ENCODE results near the gene OGN. TPM values are rescaled to one million over a fixed set of nuclear protein-coding genes. Genes with fewer than 3 reads are reported as not detected.

OGN gene
- total and polyA plus RNA-seq, 2 donors (not counting 1 experiment from before 2014, with no cell fraction given): not detected

GRCh38 chr9:92392690-92393089 lies 11.7 kb downstream of the OGN start:
- H3K4me1 Mint-ChIP-seq: no peaks in the 10 kb centered on the region
- Histone ChIP-seq H3K9me3 (ENCODE audit: control extremely low read depth in 1 of 3, control insufficient read depth in 2 of 3, insufficient read depth in 1 of 3, low read length in 2 of 3) (no peaks in the 10 kb centered on the region), H3K9ac (ENCODE audit: low read length) (no peak overlapping the region), H3K27me3 (replicated peaks in 1 of 4; ENCODE audit: control extremely low read depth in 1 of 4, control insufficient read depth in 3 of 4, insufficient read depth in 4 of 4, low read length in 3 of 4) (no peaks in the 10 kb centered on the region), H3K27ac (ENCODE audit: low read length in 2 of 2) (no peak overlapping the region), H3K4me2 (replicated peaks; ENCODE audit: low read depth, low read length, poor library complexity, severe bottlenecking) (no peak overlapping the region), H4K20me1 (ENCODE audit: control insufficient read depth, insufficient read depth, low read length, poor library complexity, severe bottlenecking) (no peaks in the 10 kb centered on the region), H3K4me1 (ENCODE audit: control insufficient read depth in 2 of 2, insufficient read depth in 2 of 2, low read length in 2 of 2) (no peaks in the 10 kb centered on the region), H3K4me3 (ENCODE audit: control extremely low read depth in 1 of 5, extremely low read depth in 1 of 5, insufficient read depth in 1 of 5, low read depth in 2 of 5, low read length in 4 of 5) (no peak overlapping the region), H3K36me3 (replicated peaks in 1 of 2; ENCODE audit: control extremely low read depth in 1 of 2, control insufficient read depth in 1 of 2, extremely low read depth in 1 of 2, insufficient read depth in 2 of 2, low read length in 1 of 2) (no peaks in the 10 kb centered on the region), H2AFZ (ENCODE audit: insufficient read depth, low read depth, low read length, poor library complexity, severe bottlenecking) (no peak overlapping the region), H3K79me2 (ENCODE audit: control insufficient read depth, insufficient read depth, low read length) (no peaks in the 10 kb centered on the region)
- intact Hi-C loops (cut with micrococcal nuclease): no loop called here
- H3K9me3 Mint-ChIP-seq (ENCODE audit: insufficient read depth): no peaks in the 10 kb centered on the region
- DNase-seq (no peak), ATAC-seq (ENCODE audit: low read depth) (no peak)
- H3K27ac Mint-ChIP-seq: no peak overlapping the region
- no peaks in the 10 kb centered on the region for H3K27me3 Mint-ChIP-seq
- POLR2A ChIA-PET: no interaction called here
- no peak overlapping the region for H3K4me3 Mint-ChIP-seq
- CTCF ChIA-PET: no interaction called here
- TF ChIP-seq, protein P1, sequence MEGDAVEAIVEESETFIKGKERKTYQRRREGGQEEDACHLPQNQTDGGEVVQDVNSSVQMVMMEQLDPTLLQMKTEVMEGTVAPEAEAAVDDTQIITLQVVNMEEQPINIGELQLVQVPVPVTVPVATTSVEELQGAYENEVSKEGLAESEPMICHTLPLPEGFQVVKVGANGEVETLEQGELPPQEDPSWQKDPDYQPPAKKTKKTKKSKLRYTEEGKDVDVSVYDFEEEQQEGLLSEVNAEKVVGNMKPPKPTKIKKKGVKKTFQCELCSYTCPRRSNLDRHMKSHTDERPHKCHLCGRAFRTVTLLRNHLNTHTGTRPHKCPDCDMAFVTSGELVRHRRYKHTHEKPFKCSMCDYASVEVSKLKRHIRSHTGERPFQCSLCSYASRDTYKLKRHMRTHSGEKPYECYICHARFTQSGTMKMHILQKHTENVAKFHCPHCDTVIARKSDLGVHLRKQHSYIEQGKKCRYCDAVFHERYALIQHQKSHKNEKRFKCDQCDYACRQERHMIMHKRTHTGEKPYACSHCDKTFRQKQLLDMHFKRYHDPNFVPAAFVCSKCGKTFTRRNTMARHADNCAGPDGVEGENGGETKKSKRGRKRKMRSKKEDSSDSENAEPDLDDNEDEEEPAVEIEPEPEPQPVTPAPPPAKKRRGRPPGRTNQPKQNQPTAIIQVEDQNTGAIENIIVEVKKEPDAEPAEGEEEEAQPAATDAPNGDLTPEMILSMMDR (IDR thresholded peaks at IDR 0.05): no peak
- TF ChIP-seq EZH2 (IDR thresholded peaks at IDR 0.05; ENCODE audit: borderline replicate concordance, insufficient read depth, low read depth, low read length, poor library complexity, severe bottlenecking): no peak
- WGBS (ENCODE audit: insufficient coverage): no CpG with 5 or more reads among the region's 2 CpGs

- ATAC-seq (ENCODE audit: low read depth): no peak
- H3K27ac Mint-ChIP-seq: no peak overlapping the region
- no peaks in the 10 kb centered on the region for H3K4me1 ChIP-seq (ENCODE audit: control insufficient read depth in 2 of 2, insufficient read depth in 2 of 2, low read length in 2 of 2)
- intact Hi-C loops (cut with micrococcal nuclease): no loop called here
- WGBS (ENCODE audit: insufficient coverage): no CpG with 5 or more reads among the region's 4 CpGs
- no peaks in the 10 kb centered on the region for H3K9me3 Mint-ChIP-seq (ENCODE audit: insufficient read depth)
- TF ChIP-seq, protein P1 (IDR thresholded peaks at IDR 0.05): no peak
- TF ChIP-seq EZH2 (IDR thresholded peaks at IDR 0.05; ENCODE audit: borderline replicate concordance, insufficient read depth, low read depth, low read length, poor library complexity, severe bottlenecking): no peak
- H3K4me2 ChIP-seq (replicated peaks; ENCODE audit: low read depth, low read length, poor library complexity, severe bottlenecking): no peak overlapping the region
- H3K27me3 Mint-ChIP-seq: no peaks in the 10 kb centered on the region
- H3K79me2 ChIP-seq (ENCODE audit: control insufficient read depth, insufficient read depth, low read length): no peaks in the 10 kb centered on the region
- DNase-seq: no peak
- H3K27me3 ChIP-seq (replicated peaks in 1 of 4; ENCODE audit: control extremely low read depth in 1 of 4, control insufficient read depth in 3 of 4, insufficient read depth in 4 of 4, low read length in 3 of 4): no peaks in the 10 kb centered on the region
- ChIA-PET CTCF (no interaction called here), POLR2A (no interaction called here)
- H2AFZ ChIP-seq (ENCODE audit: insufficient read depth, low read depth, low read length, poor library complexity, severe bottlenecking): no peak overlapping the region
- H3K9ac ChIP-seq (ENCODE audit: low read length): no peak overlapping the region
- no peak overlapping the region for H3K27ac ChIP-seq (ENCODE audit: low read length in 2 of 2)
- no peak overlapping the region for H3K4me3 Mint-ChIP-seq
- no peaks in the 10 kb centered on the region for H3K36me3 ChIP-seq (replicated peaks in 1 of 2; ENCODE audit: control extremely low read depth in 1 of 2, control insufficient read depth in 1 of 2, extremely low read depth in 1 of 2, insufficient read depth in 2 of 2, low read length in 1 of 2)
- H3K4me1 Mint-ChIP-seq: no peaks in the 10 kb centered on the region
- no peak overlapping the region for H3K4me3 ChIP-seq (ENCODE audit: control extremely low read depth in 1 of 5, extremely low read depth in 1 of 5, insufficient read depth in 1 of 5, low read depth in 2 of 5, low read length in 4 of 5)
- no peaks in the 10 kb centered on the region for H4K20me1 ChIP-seq (ENCODE audit: control insufficient read depth, insufficient read depth, low read length, poor library complexity, severe bottlenecking)
- H3K9me3 ChIP-seq (ENCODE audit: control extremely low read depth in 1 of 3, control insufficient read depth in 2 of 3, insufficient read depth in 1 of 3, low read length in 2 of 3): no peaks in the 10 kb centered on the region
Measured at GRCh38 chr9:92385953-92386352, 18.4 kb downstream of the OGN start.
